HL-60/S4 treated with retinoic acid at 250 ng/mL for 4 days and 3 days (cell line): ENCODE data around the gene CD244.
"Not testable (repeated sequence)": the region's sequence is repeated elsewhere in the genome, so short reads cannot be mapped to it uniquely, and the experiment has no call there.

ENCODE experiments used
- in situ Hi-C: fragments of 300-500 bp; cut with MboI; formaldehyde crosslinking; loops from 2 replicates; pipeline ENCODE4 v1.7.0; 2022; ENCODE audit warnings: low sequenced_read_pairs

CD244 gene

DNA sequence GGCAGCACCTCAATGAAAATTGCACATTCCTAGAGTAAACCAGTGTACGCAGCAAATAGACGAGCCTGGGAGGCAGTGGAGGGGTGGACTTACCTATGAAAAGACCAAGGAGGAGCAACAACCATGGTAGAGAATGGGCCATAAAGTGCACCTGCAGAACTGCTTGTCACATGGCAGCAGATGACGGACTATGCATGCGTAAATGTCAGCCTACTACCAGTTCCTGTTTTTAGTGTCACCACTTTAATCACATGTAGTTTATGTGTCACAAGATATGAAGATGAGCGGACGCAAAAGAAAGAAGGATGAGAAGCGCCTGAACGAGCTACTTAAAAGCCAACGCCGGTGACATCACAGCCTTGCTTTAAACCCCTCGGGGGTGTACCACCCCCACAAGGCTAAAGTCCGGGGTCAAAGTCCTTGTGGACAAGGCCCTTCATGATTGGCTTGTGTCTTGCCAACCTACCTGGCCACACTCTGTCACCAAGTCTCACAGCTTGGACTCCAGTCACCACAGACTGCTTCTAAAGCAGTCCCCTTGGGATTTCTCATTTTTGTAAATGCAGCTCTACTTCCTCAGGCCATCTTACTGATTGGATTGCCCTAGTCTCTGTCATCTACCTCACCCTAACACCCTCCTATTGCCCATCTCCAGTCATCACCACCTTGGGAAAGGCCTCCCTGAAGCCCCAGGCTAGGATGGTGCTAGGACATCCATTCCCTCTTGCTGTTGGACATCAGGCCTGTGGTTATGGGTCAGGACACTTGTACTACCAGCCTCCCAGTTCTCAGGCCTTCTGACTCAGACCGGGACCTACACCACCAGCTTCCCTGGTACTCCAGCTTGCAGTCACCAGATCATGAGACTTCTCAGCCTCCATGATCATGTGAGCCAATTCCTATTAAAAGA is 72.7 kb downstream of the CD244 start:
- in situ Hi-C loops = no loop called here

DNA sequence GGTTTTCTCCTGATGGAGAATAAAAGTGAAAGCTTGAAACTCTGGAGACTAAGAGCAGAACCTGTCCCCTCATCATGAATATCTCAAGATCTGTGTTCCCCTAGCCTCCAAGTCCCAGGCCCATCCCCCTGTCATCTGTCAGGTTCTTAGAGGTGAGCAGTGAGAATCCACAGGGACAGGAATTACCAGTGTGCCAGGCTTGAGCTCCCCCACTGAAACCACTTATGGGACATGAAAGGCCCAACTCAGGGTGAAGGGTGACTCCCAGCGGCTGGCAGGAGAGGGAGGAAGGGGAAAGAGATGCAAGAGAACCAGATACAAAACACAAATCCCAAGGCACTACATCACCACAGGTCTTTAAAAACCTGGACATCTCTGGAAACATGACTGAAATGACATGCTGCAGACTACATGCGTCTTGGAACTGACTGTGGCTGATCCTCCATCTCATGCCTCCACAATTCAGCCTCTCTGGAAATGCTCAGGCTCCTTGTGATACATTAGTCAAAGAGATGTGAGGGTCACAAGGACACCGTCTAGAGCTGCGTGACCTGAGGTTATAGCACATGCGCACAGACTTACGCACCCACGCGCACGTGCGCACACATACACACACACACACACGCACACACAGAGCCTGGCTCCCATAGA is 73.5 kb downstream of the CD244 start:
- in situ Hi-C loops = no loop called here

DNA sequence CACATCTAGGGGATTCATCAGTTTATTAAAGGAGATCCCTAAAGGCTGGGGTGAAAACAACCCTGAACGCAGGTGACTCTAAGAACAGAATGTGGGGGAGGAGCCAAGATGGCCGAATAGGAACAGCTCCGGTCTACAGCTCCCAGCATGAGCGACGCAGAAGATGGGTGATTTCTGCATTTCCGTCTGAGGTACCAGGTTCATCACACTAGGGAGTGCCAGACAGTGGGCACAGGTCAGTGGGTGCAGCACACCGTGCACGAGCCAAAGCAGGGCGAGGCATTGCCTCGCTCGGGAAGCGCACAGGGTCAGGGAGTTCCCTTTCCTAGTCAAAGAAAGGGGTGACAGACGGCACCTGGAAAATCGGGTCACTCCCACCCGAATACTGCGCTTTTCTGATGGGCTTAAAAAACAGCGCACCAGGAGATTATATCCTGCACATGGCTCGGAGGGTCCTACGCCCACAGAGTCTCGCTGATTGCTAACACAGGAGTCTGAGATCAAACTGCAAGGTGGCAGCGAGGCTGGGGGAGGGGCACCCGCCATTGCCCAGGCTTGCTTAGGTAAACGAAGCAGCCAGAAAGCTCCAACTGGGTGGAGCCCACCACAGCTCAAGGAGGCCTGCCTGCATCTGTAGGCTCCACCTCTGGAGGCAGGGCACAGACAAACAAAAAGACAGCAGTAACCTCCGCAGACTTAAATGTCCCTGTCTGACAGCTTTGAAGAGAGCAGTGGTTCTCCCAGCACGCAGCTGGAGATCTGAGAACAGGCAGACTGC is 79.5 kb downstream of the CD244 start:
- in situ Hi-C loops = not testable (repeated sequence)

DNA sequence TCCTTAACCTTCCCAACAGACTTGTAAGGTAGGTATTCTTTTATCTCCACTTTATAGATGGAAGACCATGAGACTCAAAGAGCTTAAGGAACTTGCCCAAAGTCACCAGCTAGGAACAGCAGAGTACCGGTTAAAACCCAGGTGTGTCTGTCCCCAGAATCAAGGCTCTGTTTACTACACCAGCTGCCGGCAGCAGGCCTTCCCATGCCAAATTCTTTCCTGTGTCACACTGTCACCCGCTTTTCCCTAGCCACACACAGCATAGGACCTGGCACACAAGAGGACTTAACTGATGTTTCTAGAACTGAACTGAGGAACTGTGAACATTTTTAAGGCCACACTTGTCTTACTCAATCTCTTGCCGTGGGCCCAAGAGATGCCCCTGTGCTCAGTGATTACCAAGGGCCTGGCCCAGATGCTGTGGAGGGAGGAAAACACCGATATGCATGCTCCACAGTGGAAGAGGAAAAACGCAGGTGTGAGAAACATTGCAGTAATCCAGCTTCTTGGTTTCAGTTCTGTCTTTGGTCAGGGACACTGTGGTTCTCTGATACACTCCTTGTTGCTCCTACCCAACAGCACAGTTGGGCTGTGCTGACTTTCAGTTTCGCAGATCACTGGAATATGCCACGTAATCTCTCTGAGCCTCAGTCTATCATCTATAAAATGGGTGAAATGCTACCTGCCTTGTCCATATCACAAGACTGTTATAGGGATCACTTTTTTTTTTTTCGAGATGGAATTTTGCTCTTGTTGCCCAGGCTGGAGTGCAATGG is 80.6 kb downstream of the CD244 start:
- in situ Hi-C loops = no loop called here

DNA sequence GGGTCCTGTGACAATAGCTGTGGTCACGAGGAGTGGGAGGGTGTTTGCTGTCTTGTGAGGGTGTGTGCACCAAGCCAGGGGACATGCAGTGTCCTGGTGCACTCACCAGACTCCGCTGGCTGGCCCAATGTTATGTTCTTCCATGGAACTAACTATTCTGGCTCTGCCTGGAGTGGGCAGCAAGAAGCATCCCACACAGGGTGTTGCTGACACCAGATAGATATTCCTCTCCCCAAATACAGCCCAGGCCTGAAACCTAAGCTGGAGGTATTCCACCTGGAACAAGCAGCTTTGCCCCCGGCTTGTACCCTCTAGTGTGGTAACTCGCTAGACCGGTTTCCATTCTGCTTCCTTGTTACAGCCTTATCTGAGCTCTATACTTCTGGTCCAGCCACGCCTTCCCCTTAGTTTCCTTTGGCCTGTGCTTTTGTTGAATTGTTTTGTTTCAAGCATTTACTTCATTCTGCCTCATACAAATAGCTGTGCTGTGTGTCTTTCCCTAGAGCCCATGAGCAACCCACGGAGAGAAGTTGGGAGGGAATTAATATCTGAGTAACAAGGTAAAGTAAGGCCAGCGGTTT is 81.4 kb downstream of the CD244 start:
- in situ Hi-C loops = no loop called here

DNA sequence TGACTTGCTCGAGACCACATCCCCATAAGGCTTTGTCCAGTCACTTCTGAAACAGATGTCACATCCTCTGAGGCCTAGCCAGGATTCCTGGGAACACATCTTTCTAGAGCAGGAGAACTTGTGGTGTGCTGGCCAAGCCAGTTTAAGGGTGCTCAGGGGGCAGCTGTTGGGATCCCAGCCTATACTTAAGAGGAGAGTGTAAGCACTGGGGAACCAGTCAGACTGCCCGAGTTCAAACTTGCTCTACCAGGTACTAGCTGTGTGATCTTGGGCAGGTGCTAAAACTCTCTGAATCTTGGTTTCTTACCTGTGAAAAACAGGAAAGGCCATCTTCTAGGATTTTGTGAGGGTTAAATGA is 82.3 kb downstream of the CD244 start:
- in situ Hi-C loops = no loop called here
